K562 (cell line): Measurements from ENCODE around the gene AQP9. TPM values are rescaled to one million over a fixed set of nuclear protein-coding genes. Genes with fewer than 3 reads are reported as not detected.

Source experiments
- ARHGAP35 ChIP-seq: fragments of 450-650 bp; IDR thresholded peaks from 2 replicates; pipeline ENCODE4 v1.6.1; 2018; ENCODE audit not compliant: partially characterized antibody
- MAFK ChIP-seq: IDR thresholded peaks from 2 replicates; pipeline ENCODE4 v1.6.1; 2011; ENCODE audit warnings: low read length, improper control_type of control experiment
- MBD1 ChIP-seq: fragments of 250-450 bp; sonication (Bioruptor Pico); IDR thresholded peaks from 2 replicates; pipeline ENCODE4 v1.8.0; 2022; ENCODE audit warnings: inconsistent platforms
- MLLT1 ChIP-seq, 2 experiments: fragments of 450-650 bp; IDR thresholded peaks; 2 replicates each; pipeline ENCODE4 v1.6.1; 2016
- NR2C2 ChIP-seq, 2 experiments: fragments of 200-800 bp in 1 of 2; sonication (Bioruptor generic) in 1 of 2; sonication (generic) in 1 of 2; formaldehyde crosslinking in 1 of 2; IDR thresholded peaks; 2 replicates each; pipeline versions ENCODE4 v1.6.1 to v1.8.0; 2016 to 2022; ENCODE audit warnings: mild to moderate bottlenecking in 1 of 2, missing compliant biosample characterization in 1 of 2, missing genetic modification characterization in 1 of 2, missing genetic modification reagents in 1 of 2
- NRF1 ChIP-seq, 2 experiments: fragments of 450-650 bp; IDR thresholded peaks in 1 of 2; conservative IDR thresholded peaks in 1 of 2; 2 replicates each; pipeline ENCODE4 v1.6.1; 2014; ENCODE audit warnings: mild to moderate bottlenecking in 2 of 2
- PRDM10 ChIP-seq: fragments of 450-650 bp; IDR thresholded peaks from 2 replicates; pipeline ENCODE4 v1.6.1; 2018; ENCODE audit not compliant: partially characterized antibody
- TAL1 ChIP-seq: fragments of 450-650 bp; IDR thresholded peaks from 2 replicates; pipeline ENCODE4 v1.6.1; 2016; ENCODE audit warnings: mild to moderate bottlenecking
- TCF3 ChIP-seq: sonication (generic); formaldehyde crosslinking; IDR thresholded peaks from 2 replicates; pipeline ENCODE4 v1.4.0; 2020; ENCODE audit warnings: mild to moderate bottlenecking, missing genetic modification reagents
- ZBTB33 ChIP-seq: sonication (generic); formaldehyde crosslinking; IDR thresholded peaks from 2 replicates; pipeline ENCODE4 v1.8.1; 2023; ENCODE audit warnings: mild to moderate bottlenecking, missing genetic modification reagents
- ZBTB9 ChIP-seq: fragments of 450-650 bp; formaldehyde crosslinking; IDR thresholded peaks from 2 replicates; pipeline ENCODE4 v1.4.0; 2020; ENCODE audit warnings: mild to moderate bottlenecking, moderate library complexity
- ZNF511 ChIP-seq: sonication (generic); formaldehyde crosslinking; IDR thresholded peaks from 2 replicates; pipeline ENCODE4 v1.8.0; 2022; ENCODE audit warnings: mild to moderate bottlenecking, missing genetic modification reagents
- ZNF830 ChIP-seq: fragments of 250-450 bp; sonication (Bioruptor Pico); IDR thresholded peaks from 2 replicates; pipeline ENCODE4 v1.5.0; 2021; ENCODE audit warnings: mild to moderate bottlenecking
- polyA plus RNA-seq, 8 experiments: library from polyadenylated mRNA; depleted of rRNA in 4 of 8; stranded (reverse) in 5 of 8; unstranded in 3 of 8; fragments of >200 nt; fragmentation: Nextera tagmentation in 2 of 8; fragmentation: Illumina TruSeq in 1 of 8; extraction: Ambion mirVana in 2 of 8; extraction: Trizol in 1 of 8; gene quantifications; 2 replicates each; pipeline versions ENCODE4 v1.2.1 to v1.2.3, GENCODE V29; 2011 to 2014; ENCODE audit warnings: inconsistent platforms in 1 of 8, missing spikeins in 1 of 8
- total RNA-seq, 7 experiments: library from RNA; depleted of rRNA in 6 of 7; stranded (reverse); fragments of >200 nt in 6 of 7; fragmentation: Illumina TruSeq in 2 of 7; extraction: Trizol in 2 of 7; gene quantifications; 2 replicates each; pipeline versions ENCODE4 v1.2.1 to v1.2.3, GENCODE V29; 2011 to 2021; ENCODE audit warnings: low replicate concordance in 1 of 7

The AQP9 gene
- total and polyA plus RNA-seq, 9 of the 15 experiments (the other 6 are each of a cell fraction or from before 2014, with no cell fraction given), result 0.04 to 0.33 (median 0.07) TPM; not detected in 4

- 0 out of 4 replicates have a peak, but pooled peaks of 1 of the 2 experiments have one; percentile 16 for TF ChIP-seq MLLT1 (IDR thresholded peaks at IDR 0.05)
- TF ChIP-seq TCF3, result peak; percentile 83
- no peak for TF ChIP-seq NR2C2 (CRISPR knock-in tag; IDR thresholded peaks at IDR 0.05)
- TF ChIP-seq NR2C2 (tag; IDR thresholded peaks at IDR 0.05), result peak; percentile 42; the same call in 1 of the 2 replicates
- TF ChIP-seq ARHGAP35, result no peak
- TF ChIP-seq NRF1 (conservative IDR thresholded peaks at IDR 0.05 in 1 of 2, IDR thresholded peaks at IDR 0.05 in 1 of 2), result no peak
- TF ChIP-seq ZNF511, result no peak
- 0 out of 2 replicates have a peak, but pooled peaks have one; percentile 14 for TF ChIP-seq ZBTB9 (CRISPR knock-in tag)
- peak; percentile 33; the same call in 1 of the 2 replicates for TF ChIP-seq TAL1
- no peak for TF ChIP-seq ZBTB33 (CRISPR knock-in tag)
- TF ChIP-seq ZNF830 (CRISPR knock-in tag), result no peak
- TF ChIP-seq MBD1, result no peak
- peak; percentile 21; the same call in 1 of the 2 replicates for TF ChIP-seq MAFK
- TF ChIP-seq PRDM10, result peak; percentile 6
Measured at GRCh38 chr15:58111718-58112104, 26.5 kb upstream of the AQP9 start (continued).
